Airway epithelial cell (primary cell): ENCODE results near the gene CARD11. TPM values are rescaled to one million over a fixed set of nuclear protein-coding genes. Genes with fewer than 3 reads are reported as not detected.

Source experiments
- total RNA-seq: library from RNA; depleted of rRNA; stranded (reverse); fragments of >200 nt; gene quantifications from 2 replicates; pipeline ENCODE4 v1.2.3, GENCODE V29; 2015

Gene CARD11
- 3.2 and 6.1 TPM in 2 replicates for total RNA-seq

DNA sequence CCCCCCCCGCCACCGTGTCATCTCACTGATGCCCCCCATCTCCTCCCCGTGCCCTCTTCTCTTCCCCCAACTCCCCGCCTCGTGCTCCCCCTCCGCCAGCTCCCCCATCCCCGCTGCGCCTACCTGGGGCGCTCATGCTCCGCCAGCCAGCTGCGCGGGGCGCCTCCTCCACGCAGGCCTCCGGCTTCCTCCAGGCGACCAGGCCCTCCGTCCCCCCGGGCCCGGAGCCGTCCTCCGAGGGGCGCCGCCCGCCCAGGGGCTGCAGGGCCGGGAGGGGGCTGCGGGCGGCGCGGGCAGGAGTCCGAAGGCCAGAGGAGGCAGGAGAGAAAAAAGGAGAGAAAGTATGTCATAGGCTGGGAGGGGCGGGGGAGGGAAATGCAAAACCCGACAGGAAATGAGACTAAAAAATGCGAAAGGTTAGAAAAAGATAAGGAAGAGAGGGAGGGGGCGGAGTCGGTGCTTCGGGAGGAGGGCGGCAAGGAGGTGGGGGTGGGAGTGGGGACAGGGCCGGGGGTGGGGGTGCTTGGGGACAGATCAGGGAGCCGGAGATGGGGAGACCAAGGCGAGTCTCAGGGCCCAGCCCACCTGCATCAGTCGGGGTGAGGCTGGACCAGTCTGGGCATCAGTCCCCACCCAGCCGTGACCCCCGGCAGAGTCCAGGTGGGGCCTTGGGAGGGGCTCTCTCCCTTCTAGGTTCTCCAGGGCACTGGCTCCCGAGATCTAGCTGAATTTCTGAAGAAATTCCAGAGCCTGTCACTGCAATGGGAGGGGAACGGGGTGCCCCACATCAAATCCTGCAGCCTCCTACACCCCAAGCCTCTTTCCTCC lies at the start of gene CARD11:
TSS of gene CARD11 (minus strand) at position 324 of the 828 bp plus-strand sequence. CDS start 85,361 bp downstream, outside the sequence.

Other genes starting within 250 kb of the CARD11 start
- 15.0 and 18.1 TPM in 2 replicates for gene GNA12, start 199.6 kb downstream of the CARD11 start, total RNA-seq